Measurements from ENCODE around the gene ZC3HAV1L.
"Not testable (repeated sequence)": the region's sequence is repeated elsewhere in the genome, so short reads cannot be mapped to it uniquely, and the experiment has no call there.

ZC3HAV1L gene

GRCh38 chr7:139018910-139019309, 16.9 kb downstream of the ZC3HAV1L start:
- no peak for DNase-seq (ENCODE audit: low read depth in 2 of 2)

- peak; percentile 27 to 54 for DNase-seq (ENCODE audit: low read depth in 2 of 2)
Observed at GRCh38 chr7:139016931-139017511, 18.8 kb downstream of the ZC3HAV1L start.

GRCh38 chr7:139011373-139011772, 24.5 kb downstream of the ZC3HAV1L start:
- no peak for DNase-seq (ENCODE audit: low read depth in 2 of 2)

- no peak for DNase-seq (ENCODE audit: low read depth in 2 of 2)
Observed at GRCh38 chr7:139004321-139005090, 31.3 kb downstream of the ZC3HAV1L start.

GRCh38 chr7:138999414-138999813, 36.4 kb downstream of the ZC3HAV1L start:
- no peak for DNase-seq (ENCODE audit: low read depth in 2 of 2)

DNA sequence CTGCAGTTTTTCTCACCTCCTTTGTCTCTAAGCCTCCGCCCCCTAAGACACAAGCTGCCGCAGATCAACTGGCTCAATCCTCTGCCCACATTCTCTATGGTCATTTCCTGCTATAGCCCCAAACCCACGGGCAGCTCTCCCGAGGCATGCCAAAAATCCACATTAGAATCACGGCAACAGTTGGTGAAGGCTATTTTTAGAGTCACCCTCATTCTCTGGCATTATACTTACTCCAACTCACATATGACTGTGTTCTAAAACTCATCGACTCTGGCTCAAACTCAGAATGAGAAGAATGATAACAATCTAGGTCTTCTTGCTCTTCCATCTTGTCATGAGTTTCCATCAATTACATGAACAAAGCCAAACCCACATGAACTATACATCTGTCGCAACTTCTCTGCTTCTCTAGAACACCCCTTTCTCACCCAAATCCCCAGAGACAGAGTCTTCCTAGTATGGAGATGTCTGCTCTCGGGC, 43.8 kb downstream of the ZC3HAV1L start:
- no peak for DNase-seq (ENCODE audit: low read depth in 2 of 2)

DNA sequence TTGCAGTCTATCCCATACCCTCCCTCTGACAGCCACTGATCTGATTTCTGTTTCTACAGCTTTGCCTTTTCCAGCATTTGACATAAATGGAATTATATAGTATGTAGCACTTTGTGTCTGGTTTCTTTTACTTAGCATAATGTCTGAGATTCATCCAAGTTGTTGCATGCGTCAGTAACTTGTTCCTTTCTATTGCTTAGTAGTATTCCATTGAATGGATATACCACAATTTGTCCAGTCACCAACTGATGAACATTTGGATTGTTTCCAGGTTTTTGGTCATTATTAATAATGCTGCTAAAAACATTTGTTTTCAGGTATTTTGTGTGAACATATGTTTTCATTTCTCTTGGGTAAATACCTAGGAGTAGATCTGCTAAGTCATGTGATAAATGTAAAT, 48.2 kb downstream of the ZC3HAV1L start:
- DNase-seq (ENCODE audit: low read depth in 2 of 2) = no peak

DNA sequence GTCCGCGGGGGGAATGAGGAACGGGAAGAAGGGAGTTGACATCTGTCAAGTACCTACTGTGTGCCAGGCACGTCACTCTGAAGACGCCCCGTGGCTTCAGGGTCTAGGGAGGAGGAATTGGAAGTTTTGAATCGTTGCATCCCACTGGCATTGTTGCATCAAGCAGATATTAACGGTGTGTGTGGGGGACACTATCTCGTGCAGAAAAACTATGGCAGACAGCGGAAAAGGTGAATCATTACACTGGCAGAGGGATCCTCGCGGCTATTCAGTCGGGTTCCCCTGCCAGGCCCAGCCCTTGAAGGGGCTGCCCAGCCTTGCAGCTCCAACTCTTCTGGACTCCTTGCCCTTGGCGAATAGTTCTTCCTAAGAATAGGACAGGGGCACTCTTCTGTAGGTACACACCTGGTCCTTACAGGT, 53.6 kb downstream of the ZC3HAV1L start:
- no peak for DNase-seq (ENCODE audit: low read depth in 2 of 2)

DNA sequence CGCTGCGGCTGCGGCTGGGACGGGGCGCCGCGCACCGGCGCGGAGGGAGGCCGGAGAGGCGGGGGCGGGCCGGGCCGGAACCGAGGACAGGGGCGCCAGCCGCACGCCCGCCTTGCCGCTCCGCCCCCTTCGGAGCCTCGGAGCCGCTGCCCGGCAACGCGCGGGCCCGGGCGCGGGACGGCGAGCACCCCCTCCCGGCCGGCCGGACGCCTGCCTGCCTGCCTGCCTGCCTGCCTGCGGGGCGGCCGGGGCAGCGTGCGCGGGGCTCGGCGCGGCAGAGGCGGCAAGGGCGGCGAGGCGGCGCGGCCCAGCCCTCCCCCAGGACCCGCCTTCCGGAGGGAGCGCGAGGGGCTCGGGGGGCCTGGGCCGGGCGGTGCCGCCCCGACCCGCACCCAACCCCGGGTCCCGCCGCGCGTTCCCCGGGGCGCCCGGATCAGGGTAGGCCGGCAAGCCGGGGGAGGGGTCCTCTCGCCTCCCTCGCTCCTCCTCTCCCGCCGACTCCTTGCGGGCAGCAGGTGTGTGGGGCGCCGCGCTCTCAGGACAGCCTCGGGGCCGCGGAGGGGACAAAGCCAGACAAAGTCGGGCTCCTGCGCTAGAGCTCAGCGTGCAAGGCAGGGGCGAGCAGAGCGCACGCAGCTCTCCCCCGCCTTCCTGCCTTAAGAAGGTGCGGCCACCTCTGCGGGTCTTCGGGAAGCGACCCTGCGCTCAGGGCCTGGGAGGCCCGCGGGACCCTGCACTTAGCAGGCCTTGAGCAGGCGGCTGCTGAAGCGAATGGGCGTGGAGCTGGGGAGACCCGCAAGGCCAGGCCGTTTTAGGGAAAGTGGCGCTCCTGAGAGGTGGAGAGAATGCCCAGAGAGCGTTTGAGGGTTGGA, 54.3 kb downstream of the ZC3HAV1L start, which contains the start of gene KIAA1549:
TSS of gene KIAA1549 (minus strand) at position 58 of the 872 bp plus-strand sequence. CDS start 120 bp downstream, outside the sequence.
- peak; percentile 34 to 47 for DNase-seq (ENCODE audit: low read depth in 2 of 2)

DNA sequence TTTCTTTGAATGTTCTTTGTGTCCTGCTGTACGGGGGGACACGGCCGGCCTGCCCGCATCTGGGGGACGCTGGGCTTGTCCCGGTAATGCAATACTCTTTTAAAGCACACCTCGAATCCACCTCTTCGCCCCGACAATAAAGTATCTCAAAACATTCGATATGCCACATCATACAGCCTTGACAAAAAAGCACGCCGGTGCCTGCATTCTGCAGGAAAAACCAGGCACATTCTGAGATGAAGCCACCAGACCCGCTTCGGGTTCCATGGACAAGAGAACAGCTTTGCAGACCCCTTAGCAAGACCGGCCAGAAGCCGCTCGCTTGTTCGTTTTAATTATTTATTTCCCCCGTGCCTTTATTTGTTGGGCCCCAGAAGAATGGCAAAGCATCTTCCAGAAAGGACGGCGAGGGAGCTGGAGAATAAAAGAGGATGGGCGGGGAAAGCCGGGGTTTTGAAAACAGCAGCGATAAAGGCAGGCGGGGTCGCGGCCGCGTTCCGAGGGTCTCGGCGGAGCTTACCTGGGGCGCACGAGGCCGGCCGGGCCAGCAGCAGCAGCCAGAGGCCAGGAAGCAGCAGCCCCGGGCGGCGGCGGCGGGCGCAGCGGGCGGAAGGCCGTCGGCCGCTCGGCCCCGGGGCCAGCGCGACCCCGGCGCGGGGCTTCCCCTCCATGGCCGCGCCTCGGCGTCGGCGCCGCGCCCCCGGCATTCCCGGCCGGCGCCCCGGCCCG, 55.1 kb downstream of the ZC3HAV1L start:
- no peak for DNase-seq (ENCODE audit: low read depth in 2 of 2)

- DNase-seq (ENCODE audit: low read depth in 2 of 2) = no peak
Observed at GRCh38 chr7:138979988-138980562, 55.8 kb downstream of the ZC3HAV1L start.

DNA sequence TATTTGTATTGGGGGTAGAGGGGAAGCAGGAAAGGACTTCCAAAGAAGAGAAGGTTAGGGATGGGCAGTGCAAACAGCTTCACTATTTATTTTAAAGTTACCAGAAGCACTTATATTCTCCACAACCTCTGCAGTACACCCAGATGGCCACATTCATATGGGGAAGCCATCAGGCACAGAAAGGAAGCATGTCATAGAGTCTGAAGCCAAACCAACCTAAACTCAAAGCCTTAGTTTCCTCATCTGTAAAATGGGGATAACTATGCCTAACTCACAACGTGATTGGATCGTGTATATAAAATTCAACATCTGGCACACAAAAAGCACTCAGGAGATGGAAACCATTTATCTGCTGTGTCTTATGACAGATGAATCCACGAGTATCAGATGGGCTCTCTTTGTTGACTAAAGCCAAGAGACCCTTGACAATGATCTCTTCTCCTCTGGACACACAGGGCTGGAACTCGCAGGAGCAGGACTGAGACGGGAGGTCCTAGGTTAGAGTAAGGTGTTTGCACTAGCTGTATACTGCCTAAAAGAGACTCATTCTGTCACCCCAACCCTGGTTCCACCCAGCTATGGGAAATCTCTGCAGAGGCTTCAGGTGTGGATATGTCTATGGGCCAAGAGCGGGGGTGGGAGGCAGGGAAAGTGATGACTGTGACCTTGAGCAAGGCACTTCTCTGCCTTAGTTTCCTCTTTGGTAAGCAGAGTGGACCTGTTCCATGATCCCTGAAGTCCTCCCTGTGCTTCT, 56.4 kb downstream of the ZC3HAV1L start:
- no peak for DNase-seq (ENCODE audit: low read depth in 2 of 2)

DNA sequence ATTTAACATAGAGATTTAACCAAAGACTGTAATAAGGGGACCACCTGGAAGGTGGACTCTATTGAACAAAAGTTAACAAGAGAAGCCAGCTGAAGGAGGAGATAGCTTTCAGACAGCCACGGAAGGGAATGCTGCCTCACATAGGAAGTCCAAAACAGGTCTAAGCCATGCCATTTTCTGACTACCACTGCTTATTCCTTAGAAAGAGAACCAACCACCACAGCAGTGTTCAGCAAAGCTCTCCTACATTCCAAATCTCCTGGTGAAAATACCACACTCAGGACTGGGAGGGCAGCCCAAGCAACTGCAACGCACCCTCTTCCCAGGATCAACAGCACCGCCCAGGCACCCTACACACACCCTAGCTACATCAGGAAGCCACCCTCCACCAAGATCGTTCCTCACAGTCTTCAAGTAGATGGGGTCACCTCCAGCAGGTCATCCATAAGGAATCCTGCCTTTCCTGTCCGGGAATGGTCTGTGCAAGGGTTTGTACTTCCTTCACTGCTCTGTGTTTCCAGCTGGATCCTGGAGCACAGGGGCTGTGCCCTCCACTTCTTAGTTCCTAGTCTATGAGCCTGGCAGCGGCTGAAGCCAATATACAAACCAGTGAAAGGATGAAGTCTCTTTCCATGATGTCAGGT, 57.2 kb downstream of the ZC3HAV1L start:
- DNase-seq (ENCODE audit: low read depth in 2 of 2) = no peak

- not testable (repeated sequence) for DNase-seq (ENCODE audit: low read depth in 2 of 2)
Observed at GRCh38 chr7:138976161-138976560, 59.7 kb downstream of the ZC3HAV1L start.

Measured in stimulated activated CD4-positive, alpha-beta T cell treated with anti-CD3 and anti-CD28 coated beads, Interleukin-4, amount 100 ng/mL, for 48 hours (primary cell).